Left renal pelvis (tissue), 4 donors: ENCODE results near the gene ZNF474. TPM values are rescaled to one million over a fixed set of nuclear protein-coding genes. Genes with fewer than 3 reads are reported as not detected.

Source experiments
- DNase-seq, 4 donors: peaks; one replicate each; pipeline ENCODE4 v3.0.0-alpha.2; 2013; ENCODE audit warnings: low read depth in 4 of 4, low spot score in 3 of 4
- polyA plus RNA-seq, 4 donors: library from polyadenylated mRNA; unstranded; fragments of 120-200 nt; gene quantifications; one replicate each; pipeline ENCODE4 v1.2.1, GENCODE V29; 2013; ENCODE audit not compliant: insufficient read length in 4 of 4

The ZNF474 gene
- polyA plus RNA-seq, 4 donors, result 0.26 to 0.77 (median 0.71) TPM

- no peak for DNase-seq
These were observed 23.0 kb downstream of the ZNF474 start for GRCh38 chr5:122152266-122152900.

- no peak for DNase-seq
These were observed 23.9 kb downstream of the ZNF474 start for GRCh38 chr5:122153230-122153629.

- no peak for DNase-seq
These were observed 24.4 kb downstream of the ZNF474 start for GRCh38 chr5:122153774-122154173.

GRCh38 chr5:122154491-122154890 lies 25.1 kb downstream of the ZNF474 start:
- no peak for DNase-seq

GRCh38 chr5:122154910-122155309 lies 25.6 kb downstream of the ZNF474 start:
- no peak for DNase-seq

- DNase-seq, result no peak
These were observed 26.2 kb downstream of the ZNF474 start for GRCh38 chr5:122155546-122155945.

- no peak for DNase-seq
These were observed 27.5 kb downstream of the ZNF474 start for GRCh38 chr5:122156724-122157325.

- DNase-seq, result no peak
These were observed 32.8 kb downstream of the ZNF474 start for GRCh38 chr5:122162100-122162638.

- DNase-seq, result no peak
These were observed 34.0 kb downstream of the ZNF474 start for GRCh38 chr5:122163121-122164069.

- DNase-seq, result no peak
These were observed 34.7 kb downstream of the ZNF474 start for GRCh38 chr5:122164070-122164435.

GRCh38 chr5:122164831-122165558 lies 35.6 kb downstream of the ZNF474 start:
- no peak for DNase-seq

GRCh38 chr5:122165559-122166078 lies 36.3 kb downstream of the ZNF474 start:
- DNase-seq, result no peak

GRCh38 chr5:122169350-122170103 lies 40.2 kb downstream of the ZNF474 start:
- DNase-seq, result no peak

- DNase-seq, result no peak
These were observed 41.3 kb downstream of the ZNF474 start for GRCh38 chr5:122170620-122171019.

- DNase-seq, result no peak
These were observed 42.9 kb downstream of the ZNF474 start for GRCh38 chr5:122172207-122172606.

GRCh38 chr5:122173474-122174415 lies 44.4 kb downstream of the ZNF474 start:
- no peak for DNase-seq

GRCh38 chr5:122175091-122175490 lies 45.7 kb downstream of the ZNF474 start:
- no peak for DNase-seq

GRCh38 chr5:122175852-122176251 lies 46.5 kb downstream of the ZNF474 start:
- DNase-seq, result no peak

GRCh38 chr5:122177161-122177560 lies 47.8 kb downstream of the ZNF474 start:
- no peak for DNase-seq
